Parathyroid adenoma (tissue), 2 donors: ENCODE measurements around the gene NUP210L.
"Not testable (repeated sequence)": the region's sequence is repeated elsewhere in the genome, so short reads cannot be mapped to it uniquely, and the experiment has no call there.

Experiments used
- H2AFZ ChIP-seq: fragments of 300-600 bp; sonication (generic); one replicate; pipeline ENCODE4 v1.7.0; 2017; ENCODE audit warnings: antibody characterized with exemption, mild to moderate bottlenecking
- H3K27ac ChIP-seq: fragments of 300-600 bp; sonication (generic); one replicate; pipeline ENCODE4 v1.7.0; 2017
- H3K27me3 ChIP-seq: fragments of 300-600 bp; sonication (generic); one replicate; pipeline ENCODE4 v1.7.0; 2017; ENCODE audit warnings: low read length; ENCODE audit not compliant: control insufficient read depth, insufficient read depth
- H3K36me3 ChIP-seq: fragments of 300-600 bp; sonication (generic); one replicate; pipeline ENCODE4 v1.7.0; 2017; ENCODE audit warnings: low read length; ENCODE audit not compliant: control insufficient read depth, insufficient read depth
- H3K4me1 ChIP-seq: fragments of 300-600 bp; sonication (generic); one replicate; pipeline ENCODE4 v1.7.0; 2017; ENCODE audit warnings: control low read depth
- H3K4me2 ChIP-seq: fragments of 300-600 bp; sonication (generic); one replicate; pipeline ENCODE4 v1.7.0; 2017; ENCODE audit warnings: low read length
- H3K4me3 ChIP-seq: fragments of 300-600 bp; sonication (generic); one replicate; pipeline ENCODE4 v1.7.0; 2017; ENCODE audit warnings: low read depth, low read length
- H3K79me2 ChIP-seq: fragments of 300-600 bp; sonication (generic); one replicate; pipeline ENCODE4 v1.7.0; 2017; ENCODE audit warnings: control low read depth
- H3K9ac ChIP-seq: fragments of 300-600 bp; sonication (generic); one replicate; pipeline ENCODE4 v1.7.0; 2017; ENCODE audit warnings: mild to moderate bottlenecking
- H3K9me3 ChIP-seq: fragments of 300-600 bp; sonication (generic); one replicate; pipeline ENCODE4 v1.7.0; 2017; ENCODE audit warnings: low read length; ENCODE audit not compliant: control insufficient read depth
- CTCF ChIP-seq: fragments of 300-600 bp; sonication (generic); IDR thresholded peaks from one replicate; pipeline ENCODE4 v1.7.0; 2017; ENCODE audit warnings: antibody characterized with exemption, mild to moderate bottlenecking
- donor health status: primary hyperparathyroidism.

The NUP210L gene

GRCh38 chr1:154081386-154082126 is 73.3 kb downstream of the NUP210L start:
- H3K4me3 ChIP-seq = no peak overlapping the region
- H3K36me3 ChIP-seq = no peaks in the 10 kb centered on the region
- TF ChIP-seq CTCF = no peak
- no peaks in the 10 kb centered on the region for H3K4me1 ChIP-seq
- H3K27ac ChIP-seq = no peak overlapping the region
- H3K4me2 ChIP-seq = no peak overlapping the region
- no peaks in the 10 kb centered on the region for H3K9me3 ChIP-seq
- no peak overlapping the region for H2AFZ ChIP-seq
- H3K27me3 ChIP-seq = no peaks in the 10 kb centered on the region
- H3K79me2 ChIP-seq = no peaks in the 10 kb centered on the region
- H3K9ac ChIP-seq = no peak overlapping the region

DNA sequence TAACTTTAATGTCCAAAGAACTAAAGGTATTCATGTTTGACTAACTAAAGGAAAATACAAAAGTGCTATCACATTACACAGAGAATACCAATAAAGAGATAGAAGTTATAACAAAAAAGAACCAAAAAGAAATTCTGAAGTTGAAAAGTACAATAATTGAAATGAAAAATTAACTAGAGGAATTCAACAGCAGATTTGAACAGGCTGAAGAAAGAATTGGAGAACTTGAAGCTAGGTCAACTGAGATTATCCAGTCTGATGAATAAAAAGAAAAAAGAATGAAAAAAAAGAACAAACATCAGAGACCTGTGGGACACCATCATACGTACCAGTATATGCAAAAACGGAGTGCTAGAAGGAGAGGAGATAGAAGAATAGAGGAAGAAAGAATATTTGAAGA is 78.5 kb downstream of the NUP210L start:
- Histone ChIP-seq H3K36me3 (no peaks in the 10 kb centered on the region), H3K27ac (no peak overlapping the region), H2AFZ (no peak overlapping the region), H3K4me2 (no peak overlapping the region), H3K79me2 (no peaks in the 10 kb centered on the region), H3K4me1 (no peaks in the 10 kb centered on the region), H3K9ac (no peak overlapping the region), H3K27me3 (no peaks in the 10 kb centered on the region), H3K4me3 (no peak overlapping the region), H3K9me3 (no peaks in the 10 kb centered on the region)
- no peak for TF ChIP-seq CTCF

DNA sequence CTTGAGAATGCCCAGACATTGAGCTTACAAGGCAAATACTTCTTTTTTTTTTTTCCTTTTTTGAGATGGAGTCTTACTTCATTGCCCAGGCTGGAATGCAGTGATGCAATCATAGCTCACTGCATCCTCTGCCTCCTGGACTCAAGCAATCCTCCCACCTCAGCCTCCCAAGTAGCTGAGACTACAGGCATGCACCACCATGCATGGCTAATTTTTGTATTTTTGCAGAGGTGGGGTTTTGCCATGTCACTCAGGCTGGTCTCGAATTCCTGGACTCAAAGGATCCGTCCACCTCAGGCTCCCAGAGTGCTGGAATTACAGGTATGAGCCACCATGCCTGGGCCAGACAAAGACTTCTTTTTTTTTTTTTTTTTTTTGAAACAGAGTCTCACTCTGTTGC is 79.1 kb downstream of the NUP210L start:
- Histone ChIP-seq H3K4me2 (no peak overlapping the region), H3K9me3 (no peaks in the 10 kb centered on the region), H3K4me1 (no peaks in the 10 kb centered on the region), H3K36me3 (no peaks in the 10 kb centered on the region), H3K4me3 (no peak overlapping the region), H2AFZ (no peak overlapping the region), H3K27ac (no peak overlapping the region), H3K27me3 (no peaks in the 10 kb centered on the region), H3K9ac (no peak overlapping the region), H3K79me2 (no peaks in the 10 kb centered on the region)
- no peak for TF ChIP-seq CTCF

- Histone ChIP-seq H3K4me3 (no peak overlapping the region), H3K27ac (no peak overlapping the region), H3K4me1 (no peaks in the 10 kb centered on the region), H3K4me2 (no peak overlapping the region), H3K36me3 (no peaks in the 10 kb centered on the region), H3K9me3 (no peaks in the 10 kb centered on the region), H3K27me3 (no peaks in the 10 kb centered on the region), H3K9ac (no peak overlapping the region), H3K79me2 (no peaks in the 10 kb centered on the region), H2AFZ (no peak overlapping the region)
- no peak for TF ChIP-seq CTCF
Observed at GRCh38 chr1:154062309-154062708, 92.6 kb downstream of the NUP210L start.

- H3K27me3 ChIP-seq, H2AFZ ChIP-seq, H3K27ac ChIP-seq, H3K9ac ChIP-seq, H3K36me3 ChIP-seq, H3K4me1 ChIP-seq, H3K9me3 ChIP-seq, H3K4me2 ChIP-seq, H3K4me3 ChIP-seq, H3K79me2 ChIP-seq: not testable (repeated sequence)
Observed at GRCh38 chr1:154047436-154047835, 107.4 kb downstream of the NUP210L start.

DNA sequence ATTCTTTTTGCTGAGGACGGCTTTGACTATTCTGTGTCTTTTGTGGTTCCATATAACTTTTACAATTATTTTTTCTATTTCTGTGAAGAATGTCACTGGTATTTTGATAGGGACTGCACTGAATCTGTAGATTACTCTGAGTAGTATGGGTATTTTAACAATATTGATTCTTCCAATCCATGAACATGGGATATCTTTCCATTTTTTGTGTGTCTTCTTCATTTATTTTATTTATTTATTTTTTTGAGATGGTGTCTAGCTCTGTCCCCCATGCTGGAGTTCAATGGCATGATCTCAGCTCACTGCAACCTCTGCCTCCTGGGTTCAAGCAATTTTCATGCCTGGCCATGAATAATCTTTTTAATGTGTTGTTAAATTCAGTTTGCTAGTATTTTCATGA is 121.2 kb downstream of the NUP210L start:
- H3K4me3 ChIP-seq, H2AFZ ChIP-seq, H3K27ac ChIP-seq, H3K36me3 ChIP-seq, H3K79me2 ChIP-seq, H3K27me3 ChIP-seq, H3K9me3 ChIP-seq, H3K4me2 ChIP-seq, H3K9ac ChIP-seq, H3K4me1 ChIP-seq: not testable (repeated sequence)
